GM12892 (cell line): Measurements from ENCODE around the gene DAPK1.

Experiments used
- DNase-seq: peaks from one replicate; pipeline ENCODE4 v3.0.0; 2011; ENCODE audit not compliant: insufficient read length
- FAIRE-seq: peaks from 2 replicates; lab custom pipeline; 2011; peaks lifted over from hg19 to GRCh38; lab: Jason Lieb, UNC
- POLR2A ChIP-seq: IDR thresholded peaks from 2 replicates; pipeline ENCODE4 v1.6.1; 2011; ENCODE audit warnings: low read depth, low read length, control low read depth
- POLR2AphosphoS5 ChIP-seq: IDR thresholded peaks from 2 replicates; pipeline ENCODE4 v1.6.1; 2011; ENCODE audit warnings: low read depth, low read length, control low read depth
- TAF1 ChIP-seq: IDR thresholded peaks from 2 replicates; pipeline ENCODE4 v1.6.1; 2011; ENCODE audit warnings: low read depth, mild to moderate bottlenecking, control low read depth, low read length, borderline replicate concordance

DAPK1 gene

GRCh38 chr9:87602933-87603643 lies 105.4 kb downstream of the DAPK1 start:
- TF ChIP-seq POLR2AphosphoS5: no peak
- no peak for TF ChIP-seq POLR2A
- TF ChIP-seq TAF1: no peak
- FAIRE-seq: peak; percentile 17

GRCh38 chr9:87603854-87604490 lies 106.3 kb downstream of the DAPK1 start:
- FAIRE-seq (no peak), DNase-seq (no peak)
- TF ChIP-seq TAF1 (no peak), POLR2AphosphoS5 (no peak), POLR2A (no peak)

More at GRCh38 chr9:87602933-87603643, 105.4 kb downstream of the DAPK1 start:
- no peak for DNase-seq

GRCh38 chr9:87604886-87605588 lies 107.4 kb downstream of the DAPK1 start:
- FAIRE-seq: no peak
- TF ChIP-seq POLR2A: no peak
- no peak for TF ChIP-seq TAF1
- no peak for TF ChIP-seq POLR2AphosphoS5
- DNase-seq: no peak

- TF ChIP-seq POLR2A (no peak), TAF1 (no peak), POLR2AphosphoS5 (no peak)
- DNase-seq (no peak), FAIRE-seq (no peak)
These were observed 108.0 kb downstream of the DAPK1 start for GRCh38 chr9:87605676-87606075.

- no peak for TF ChIP-seq POLR2A
- TF ChIP-seq TAF1: no peak
- TF ChIP-seq POLR2AphosphoS5: no peak
- FAIRE-seq (no peak), DNase-seq (no peak)
These were observed 109.3 kb downstream of the DAPK1 start for GRCh38 chr9:87606841-87607521.

- DNase-seq: no peak
- TF ChIP-seq POLR2AphosphoS5 (no peak), POLR2A (no peak), TAF1 (no peak)
- FAIRE-seq: no peak
These were observed 110.2 kb downstream of the DAPK1 start for GRCh38 chr9:87607859-87608258.

GRCh38 chr9:87609002-87609401 lies 111.3 kb downstream of the DAPK1 start:
- DNase-seq (no peak), FAIRE-seq (no peak)
- TF ChIP-seq TAF1 (no peak), POLR2A (no peak), POLR2AphosphoS5 (no peak)

- TF ChIP-seq POLR2A (no peak), POLR2AphosphoS5 (no peak), TAF1 (no peak)
These were observed 111.8 kb downstream of the DAPK1 start for GRCh38 chr9:87609486-87609885.

GRCh38 chr9:87610200-87611155 lies 112.8 kb downstream of the DAPK1 start:
- no peak for TF ChIP-seq POLR2A
- TF ChIP-seq TAF1: no peak
- no peak for TF ChIP-seq POLR2AphosphoS5
- DNase-seq (no peak), FAIRE-seq (no peak)

More at GRCh38 chr9:87609486-87609885, 111.8 kb downstream of the DAPK1 start:
- no peak for FAIRE-seq
- no peak for DNase-seq

GRCh38 chr9:87611776-87612175 lies 114.1 kb downstream of the DAPK1 start:
- TF ChIP-seq TAF1 (no peak), POLR2A (no peak), POLR2AphosphoS5 (no peak)

More at GRCh38 chr9:87611776-87612175, 114.1 kb downstream of the DAPK1 start:
- DNase-seq: no peak
- no peak for FAIRE-seq
